ENCODE data around the gene EFCAB9. TPM values are rescaled to one million over a fixed set of nuclear protein-coding genes. Genes with fewer than 3 reads are reported as not detected.

EFCAB9 gene
- total RNA-seq, 1 experiment from 2014 or later, result not detected

GRCh38 chr5:172148381-172148780 is 45.6 kb upstream of the EFCAB9 start:
- DNase-seq, result no peak
- H2AK5ac ChIP-seq (ENCODE audit: insufficient read length, low read length), result no peak overlapping the region
- no peak overlapping the region for H3K56ac ChIP-seq (ENCODE audit: insufficient read length, low read depth, low read length)
- no peak overlapping the region for H2BK5ac ChIP-seq (ENCODE audit: insufficient read length, low read length)
- H4K5ac ChIP-seq (ENCODE audit: insufficient read length, low read depth, low read length), result no peak overlapping the region
- no peaks in the 10 kb centered on the region for H3K23me2 ChIP-seq (ENCODE audit: insufficient read length, low read depth, low read length, poor library complexity, severe bottlenecking)
- Mint-ChIP-seq H3K9me3 (no peaks in the 10 kb centered on the region), H3K27me3 (ENCODE audit: low read depth) (no peaks in the 10 kb centered on the region), H3K4me1 (peaks cover 10 to 11% of the 10 kb centered on the region in 2 experiments), H3K27ac (0 out of 7 replicates have a peak overlapping the region, but pooled peaks of 1 of the 3 experiments have one; percentile 28), H3K36me3 (ENCODE audit: insufficient read depth in 1 of 3, low read depth in 3 of 3) (peaks cover 0 to 2% (median 0%) of the 10 kb centered on the region in 3 experiments; a peak in 1 of 7 replicates), H3K4me3 (no peak overlapping the region)
- H2BK120ac ChIP-seq (ENCODE audit: low read depth, low read length, poor library complexity, severe bottlenecking), result no peak overlapping the region
- no peak overlapping the region for H3K4me2 ChIP-seq (ENCODE audit: insufficient read depth, insufficient read length, low read length)
- no peaks in the 10 kb centered on the region for H3K4me1 ChIP-seq (ENCODE audit: insufficient read depth, low read length)
- H2BK15ac ChIP-seq (ENCODE audit: low read depth, low read length), result no peak overlapping the region
- H3K79me1 ChIP-seq (ENCODE audit: insufficient read depth, low read depth, low read length, poor library complexity, severe bottlenecking), result no peaks in the 10 kb centered on the region
- TF ChIP-seq CTCF (conservative IDR thresholded peaks at IDR 0.05), result no peak
- no peak overlapping the region for H3T11ph ChIP-seq (ENCODE audit: low read length)
- no peak overlapping the region for H4K8ac ChIP-seq (replicated peaks; ENCODE audit: insufficient read length, low read depth, low read length)
- no peak overlapping the region for H3K23ac ChIP-seq (ENCODE audit: insufficient read length, low read depth, low read length)
- no peaks in the 10 kb centered on the region for H4K20me1 ChIP-seq (ENCODE audit: control insufficient read depth, insufficient read depth, insufficient read length)
- no peaks in the 10 kb centered on the region for H3K27me3 ChIP-seq (ENCODE audit: insufficient read depth, low read length)
- H2BK12ac ChIP-seq (ENCODE audit: insufficient read length, low read depth, low read length), result no peak overlapping the region
- H3K27ac ChIP-seq (ENCODE audit: insufficient read length, low read depth, low read length), result no peak overlapping the region
- no peak overlapping the region for H3K4ac ChIP-seq (ENCODE audit: low read depth, low read length)
- no peak overlapping the region for H3K9ac ChIP-seq (ENCODE audit: extremely low read depth, insufficient read length, low read length)
- H3K14ac ChIP-seq (ENCODE audit: insufficient read depth, low read length), result no peak overlapping the region
- H2AFZ ChIP-seq (ENCODE audit: low read length), result no peak overlapping the region
- no peaks in the 10 kb centered on the region for H3K79me2 ChIP-seq (ENCODE audit: insufficient read depth, low read length)
- no peak overlapping the region for H4K91ac ChIP-seq (ENCODE audit: insufficient read length, low read depth, low read length)
- H2BK20ac ChIP-seq (ENCODE audit: low read depth, low read length, poor library complexity, severe bottlenecking), result no peak overlapping the region
- no CpG with 5 or more reads among the region's 9 CpGs for WGBS (ENCODE audit: extremely low coverage, insufficient read length, low lambda C conversion rate)
- H3K18ac ChIP-seq (ENCODE audit: insufficient read length, low read depth, low read length), result no peak overlapping the region
- no peaks in the 10 kb centered on the region for H3K9me3 ChIP-seq (ENCODE audit: control insufficient read depth, low read depth, low read length)

Data from H9 (cell line).